Endodermal cell (in vitro differentiated cells): ENCODE data around the gene STPG3. TPM values are rescaled to one million over a fixed set of nuclear protein-coding genes. Genes with fewer than 3 reads are reported as not detected.
A peak's percentile ranks its signal among the peaks of the same experiment; 100 is the strongest.
"Not testable (repeated sequence)": the region's sequence is repeated elsewhere in the genome, so short reads cannot be mapped to it uniquely, and the experiment has no call there.

ENCODE experiments used
- DNase-seq: peaks from one replicate; pipeline ENCODE4 v3.0.0-alpha.2; 2017
- H3K27ac ChIP-seq: 2 replicates; pipeline ENCODE4 v1.5.1; 2013; ENCODE audit warnings: mild to moderate bottlenecking, low read depth, low read length, moderate library complexity
- H3K27me3 ChIP-seq: 2 replicates; pipeline ENCODE4 v1.6.1; 2013; ENCODE audit warnings: mild to moderate bottlenecking, low read length, moderate library complexity; ENCODE audit not compliant: insufficient read depth, control insufficient read depth, poor library complexity, severe bottlenecking
- H3K36me3 ChIP-seq: 2 replicates; pipeline ENCODE4 v1.7.0; 2013; ENCODE audit warnings: mild to moderate bottlenecking, low read length, moderate library complexity; ENCODE audit not compliant: control insufficient read depth, insufficient read depth
- H3K4me1 ChIP-seq: one replicate; pipeline ENCODE4 v1.7.0; 2013; ENCODE audit warnings: low read length; ENCODE audit not compliant: control insufficient read depth, insufficient read depth
- H3K4me3 ChIP-seq: 2 replicates; pipeline ENCODE4 v1.5.1; 2013; ENCODE audit warnings: mild to moderate bottlenecking, low read length, moderate library complexity
- H3K9ac ChIP-seq: 2 replicates; pipeline ENCODE4 v1.6.1; 2013; ENCODE audit warnings: mild to moderate bottlenecking, low read length, moderate library complexity; ENCODE audit not compliant: poor library complexity, severe bottlenecking; ENCODE audit errors: extremely low read depth
- H3K9me3 ChIP-seq: 2 replicates; pipeline ENCODE4 v1.6.1; 2013; ENCODE audit warnings: mild to moderate bottlenecking, low read length, moderate library complexity; ENCODE audit not compliant: control insufficient read depth
- H3K27ac Mint-ChIP-seq: 2 replicates; pipeline ENCODE4 v1.8.0; 2020; ENCODE audit warnings: mixed read lengths
- H3K27me3 Mint-ChIP-seq: 2 replicates; pipeline ENCODE4 v1.8.0; 2021; ENCODE audit warnings: mild to moderate bottlenecking, mixed read lengths; ENCODE audit not compliant: insufficient read depth
- H3K36me3 Mint-ChIP-seq: 2 replicates; pipeline ENCODE4 v1.8.0; 2020; ENCODE audit warnings: low read depth, mixed read lengths
- H3K4me1 Mint-ChIP-seq: 2 replicates; pipeline ENCODE4 v1.8.0; 2020; ENCODE audit warnings: mixed read lengths
- H3K4me3 Mint-ChIP-seq: 2 replicates; pipeline ENCODE4 v1.8.0; 2020; ENCODE audit warnings: mild to moderate bottlenecking, moderate library complexity, mixed read lengths
- H3K9me3 Mint-ChIP-seq: 2 replicates; pipeline ENCODE4 v1.8.0; 2020; ENCODE audit warnings: mild to moderate bottlenecking, mixed read lengths
- WGBS, 2 experiments: methylation state at CpG; one replicate each; pipeline versions ENCODE4 v1.1.5 to v1.1.7; 2013; ENCODE audit warnings: missing lambda C conversion rate in 2 of 2, mixed read lengths in 1 of 2; ENCODE audit not compliant: insufficient coverage in 1 of 2, insufficient read length in 1 of 2; 5-methylcytosine and 5-hydroxymethylcytosine counted together
- total RNA-seq, 2 donors: library from RNA; stranded (reverse); fragmentation: NEBNext Ultra II Directional in 1 of 2; extraction: Animal tissue kit (Norgen Biotek cat#: 25700) in 1 of 2; gene quantifications; 2 replicates in 1 of 2; 3 replicates in 1 of 2; pipeline ENCODE4 v1.2.1, GENCODE V29; 2021
- TF ChIP-seq, protein P1 (sequence below): fragments of 200-600 bp; sonication (generic); conservative IDR thresholded peaks from 2 replicates; pipeline ENCODE4 v1.5.0; 2021; ENCODE audit warnings: antibody characterized with exemption, mild to moderate bottlenecking

The STPG3 gene
- total RNA-seq, 2 donors from 2014 or later: not detected

DNA sequence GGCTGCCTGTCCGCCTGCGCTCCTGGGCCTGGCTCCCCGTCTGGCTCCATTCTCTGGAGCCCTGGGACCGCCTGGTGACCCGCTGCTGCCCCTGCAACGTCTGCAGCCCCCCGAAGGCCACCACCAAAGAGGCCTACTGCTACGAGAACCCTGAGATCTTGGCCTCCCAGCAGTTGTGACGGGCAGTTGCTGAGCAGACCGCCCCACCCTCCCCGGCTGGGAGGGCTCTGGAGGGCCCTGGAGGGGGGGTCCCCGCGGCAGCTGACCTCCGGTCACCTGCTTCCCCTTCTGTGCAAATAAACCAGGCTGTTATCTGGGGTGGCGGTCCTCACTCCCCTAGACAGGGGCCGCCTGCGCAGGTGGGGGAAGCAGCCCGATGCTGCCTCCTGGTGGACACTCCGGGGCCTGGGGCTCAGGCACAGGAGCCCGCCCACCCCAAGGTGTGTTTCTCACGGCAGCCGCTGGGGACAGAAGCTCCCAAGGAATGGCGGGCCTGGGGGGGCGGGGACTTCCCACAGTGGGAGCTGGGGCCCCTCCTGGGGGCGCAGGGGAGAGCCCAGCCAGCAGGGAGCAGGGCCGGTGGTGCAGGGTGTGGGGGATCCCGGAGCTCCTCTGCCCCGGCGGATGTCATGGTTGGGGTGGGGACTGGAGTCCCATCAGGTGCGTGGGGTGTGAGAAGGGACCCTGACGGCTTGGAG lies 14.7 kb upstream of the STPG3 start:
- Mint-ChIP-seq H3K27ac (no peak overlapping the region), H3K9me3 (no peaks in the 10 kb centered on the region), H3K36me3 (no peaks in the 10 kb centered on the region), H3K4me3 (no peak overlapping the region), H3K27me3 (no peaks in the 10 kb centered on the region), H3K4me1 (peaks cover 16% of the 10 kb centered on the region)
- Histone ChIP-seq H3K27me3 (no peaks in the 10 kb centered on the region), H3K36me3 (peaks cover 5% of the 10 kb centered on the region), H3K27ac (no peak overlapping the region), H3K9ac (no peak overlapping the region), H3K9me3 (no peaks in the 10 kb centered on the region), H3K4me3 (no peak overlapping the region), H3K4me1 (peaks cover 20% of the 10 kb centered on the region)
- peak; percentile 96 for DNase-seq
- WGBS, 2 experiments: 36 to 72% methylated on average over 5 to 31 of the region's 31 CpGs
- TF ChIP-seq, protein P1, sequence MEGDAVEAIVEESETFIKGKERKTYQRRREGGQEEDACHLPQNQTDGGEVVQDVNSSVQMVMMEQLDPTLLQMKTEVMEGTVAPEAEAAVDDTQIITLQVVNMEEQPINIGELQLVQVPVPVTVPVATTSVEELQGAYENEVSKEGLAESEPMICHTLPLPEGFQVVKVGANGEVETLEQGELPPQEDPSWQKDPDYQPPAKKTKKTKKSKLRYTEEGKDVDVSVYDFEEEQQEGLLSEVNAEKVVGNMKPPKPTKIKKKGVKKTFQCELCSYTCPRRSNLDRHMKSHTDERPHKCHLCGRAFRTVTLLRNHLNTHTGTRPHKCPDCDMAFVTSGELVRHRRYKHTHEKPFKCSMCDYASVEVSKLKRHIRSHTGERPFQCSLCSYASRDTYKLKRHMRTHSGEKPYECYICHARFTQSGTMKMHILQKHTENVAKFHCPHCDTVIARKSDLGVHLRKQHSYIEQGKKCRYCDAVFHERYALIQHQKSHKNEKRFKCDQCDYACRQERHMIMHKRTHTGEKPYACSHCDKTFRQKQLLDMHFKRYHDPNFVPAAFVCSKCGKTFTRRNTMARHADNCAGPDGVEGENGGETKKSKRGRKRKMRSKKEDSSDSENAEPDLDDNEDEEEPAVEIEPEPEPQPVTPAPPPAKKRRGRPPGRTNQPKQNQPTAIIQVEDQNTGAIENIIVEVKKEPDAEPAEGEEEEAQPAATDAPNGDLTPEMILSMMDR: peak; percentile 100

- no peaks in the 10 kb centered on the region for H3K36me3 Mint-ChIP-seq
- no peaks in the 10 kb centered on the region for H3K9me3 Mint-ChIP-seq
- peak overlapping the region; percentile 41 for H3K9ac ChIP-seq
- H3K4me1 Mint-ChIP-seq: peaks cover 16% of the 10 kb centered on the region
- no peak for DNase-seq
- H3K4me3 Mint-ChIP-seq: no peak overlapping the region
- no peak overlapping the region for H3K4me3 ChIP-seq
- peaks cover 20% of the 10 kb centered on the region for H3K4me1 ChIP-seq
- WGBS, 2 experiments: 73 to 79% methylated on average over 6 to 11 of the region's 11 CpGs
- H3K27ac Mint-ChIP-seq: no peak overlapping the region
- peaks cover 7% of the 10 kb centered on the region for H3K36me3 ChIP-seq
- H3K27ac ChIP-seq: no peak overlapping the region
- H3K9me3 ChIP-seq: no peaks in the 10 kb centered on the region
- H3K27me3 ChIP-seq: no peaks in the 10 kb centered on the region
- no peaks in the 10 kb centered on the region for H3K27me3 Mint-ChIP-seq
- TF ChIP-seq, protein P1: no peak
These were observed 14.1 kb upstream of the STPG3 start for GRCh38 chr9:137236936-137237421.

DNA sequence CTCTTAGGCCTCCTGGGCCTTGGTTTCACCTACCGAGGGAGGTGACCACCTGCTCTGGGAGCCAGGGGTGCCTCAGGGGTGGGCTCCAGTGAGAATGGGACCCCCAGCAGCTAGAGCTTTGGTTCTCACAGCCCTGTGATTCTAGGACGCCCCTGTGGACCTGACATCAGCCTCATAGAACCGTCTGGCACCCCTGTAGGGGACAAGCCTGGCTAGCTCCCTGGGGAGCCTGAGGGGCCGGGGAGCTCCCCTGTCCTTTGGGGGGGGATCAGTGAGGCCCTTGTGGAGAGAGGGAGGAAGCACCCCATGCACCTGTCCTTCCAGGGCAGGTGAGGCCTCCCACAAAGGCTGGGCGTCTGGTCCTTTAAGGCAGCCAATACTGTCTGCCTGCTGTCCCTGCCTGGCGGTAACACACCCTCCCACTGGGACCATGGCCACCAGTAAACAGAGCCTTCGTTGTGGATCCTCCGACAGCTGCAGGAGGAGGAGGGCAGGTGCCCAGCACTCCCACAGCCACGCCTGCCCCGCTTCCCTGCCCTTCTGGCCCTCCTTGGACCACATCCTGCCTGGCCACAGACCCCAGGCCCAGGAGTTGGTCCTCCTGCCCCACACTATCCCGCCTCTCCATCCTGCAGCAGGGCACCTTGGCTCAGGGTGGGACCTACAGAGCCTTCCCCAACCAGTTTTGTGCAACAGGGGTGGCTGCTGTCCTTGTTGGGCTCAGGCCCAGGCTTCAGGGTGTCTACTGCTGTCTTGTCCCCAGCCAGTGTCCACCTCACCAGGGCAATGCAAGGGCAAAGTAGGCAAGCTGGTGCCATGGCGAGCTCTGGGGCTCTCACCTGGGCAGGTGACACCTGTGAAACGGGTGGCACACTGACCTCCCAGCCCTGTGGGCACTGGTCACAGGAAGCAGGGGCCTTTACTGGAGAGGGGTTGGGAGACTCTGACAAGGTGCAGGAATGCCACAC lies 13.0 kb upstream of the STPG3 start:
- Histone ChIP-seq H3K27ac (no peak overlapping the region), H3K4me1 (peaks cover 25% of the 10 kb centered on the region), H3K9ac (peak overlapping the region; percentile 41), H3K4me3 (no peak overlapping the region), H3K9me3 (no peaks in the 10 kb centered on the region), H3K27me3 (no peaks in the 10 kb centered on the region), H3K36me3 (peaks cover 17% of the 10 kb centered on the region)
- peak; percentile 79 for DNase-seq
- peak overlapping the region; percentile 74 for H3K27ac Mint-ChIP-seq
- H3K36me3 Mint-ChIP-seq: peaks cover 10% of the 10 kb centered on the region
- WGBS, 2 experiments: 73 to 78% methylated on average over 6 to 13 of the region's 13 CpGs
- H3K4me3 Mint-ChIP-seq: peak overlapping the region; percentile 16
- no peaks in the 10 kb centered on the region for H3K27me3 Mint-ChIP-seq
- no peaks in the 10 kb centered on the region for H3K9me3 Mint-ChIP-seq
- TF ChIP-seq, protein P1: no peak
- H3K4me1 Mint-ChIP-seq: peaks cover 26% of the 10 kb centered on the region

- 64% methylated on average over 7 to 27 of the region's 27 CpGs for WGBS, 2 experiments
- H3K9me3 Mint-ChIP-seq, H3K9me3 ChIP-seq, DNase-seq, H3K27me3 ChIP-seq, H3K27me3 Mint-ChIP-seq: not testable (repeated sequence)
- H3K4me1 ChIP-seq: peaks cover 34% of the 10 kb centered on the region
- H3K9ac ChIP-seq: peak overlapping the region; percentile 83
- peaks cover 19% of the 10 kb centered on the region for H3K36me3 Mint-ChIP-seq
- peak overlapping the region; percentile 58 for H3K27ac Mint-ChIP-seq
- H3K4me3 Mint-ChIP-seq: peak overlapping the region; percentile 85
- peaks cover 42% of the 10 kb centered on the region for H3K4me1 Mint-ChIP-seq
- H3K4me3 ChIP-seq: peak overlapping the region; percentile 86
- H3K36me3 ChIP-seq: peaks cover 27% of the 10 kb centered on the region
- peak overlapping the region; percentile 87 for H3K27ac ChIP-seq
These were observed 11.4 kb upstream of the STPG3 start for GRCh38 chr9:137239541-137240200.
